Activated T-cell treated with anti-CD3 and anti-CD28 coated beads, Interleukin-2, amount 50 U/mL, for 72 hours (primary cell): ENCODE results near the gene MYO3B. TPM values are rescaled to one million over a fixed set of nuclear protein-coding genes. Genes with fewer than 3 reads are reported as not detected.

Experiments
- ATAC-seq, 2 donors: fragments of 150-1000 bp; cut with Tn5 transposase; replicated peaks in 1 of 2; 2 replicates each; pipeline ENCODE4 v1.10.0; 2021; ENCODE audit warnings: moderate library complexity in 2 of 2, mild to moderate bottlenecking in 1 of 2
- DNase-seq, 2 donors: peaks; one replicate each; pipeline ENCODE4 v3.0.0; 2021 to 2022; ENCODE audit warnings: mixed read lengths in 1 of 2
- H3K27ac Mint-ChIP-seq: one replicate; pipeline ENCODE4 v1.8.0; 2022; ENCODE audit warnings: mild to moderate bottlenecking, moderate library complexity, mixed read lengths
- H3K27me3 Mint-ChIP-seq: one replicate; pipeline ENCODE4 v1.8.0; 2022; ENCODE audit warnings: low read depth, mixed read lengths
- H3K36me3 Mint-ChIP-seq, 2 donors: one replicate each; pipeline ENCODE4 v1.8.0; 2022; ENCODE audit warnings: mixed read lengths in 2 of 2, mild to moderate bottlenecking in 1 of 2; ENCODE audit not compliant: insufficient read depth in 2 of 2
- H3K4me1 Mint-ChIP-seq: one replicate; pipeline ENCODE4 v1.8.0; 2022; ENCODE audit warnings: low read depth, mixed read lengths
- H3K4me3 Mint-ChIP-seq, 2 donors: one replicate each; pipeline ENCODE4 v1.8.0; 2022; ENCODE audit warnings: mild to moderate bottlenecking in 2 of 2, mixed read lengths in 2 of 2, moderate library complexity in 2 of 2
- H3K9me3 Mint-ChIP-seq, 2 donors: one replicate each; pipeline ENCODE4 v1.8.0; 2022; ENCODE audit warnings: mixed read lengths in 2 of 2
- total RNA-seq, 2 donors: library from RNA; stranded (reverse); gene quantifications; one replicate each; pipeline ENCODE4 v1.2.3, GENCODE V29; 2022

Gene MYO3B
- total RNA-seq, 2 donors from 2014 or later: 3.8 to 4.1 TPM

DNA sequence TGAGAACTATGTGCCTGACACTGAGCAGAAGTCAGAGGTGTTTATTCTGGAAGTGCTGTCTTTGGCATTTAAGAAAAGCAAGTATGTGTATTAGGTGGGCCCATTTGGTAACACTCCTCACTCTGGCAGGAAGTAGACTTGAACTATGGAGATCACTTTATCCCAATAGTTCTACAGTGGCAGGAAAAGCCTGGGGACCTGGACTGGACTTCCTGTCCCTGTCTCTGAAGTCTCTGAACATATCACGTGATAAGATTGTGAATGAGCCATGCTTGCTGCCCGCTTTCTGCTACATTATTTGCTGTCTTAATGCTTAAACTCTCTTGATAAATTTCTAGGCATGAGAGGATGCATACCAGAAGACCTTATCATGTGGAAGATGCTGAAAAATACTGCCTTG, 203.7 kb downstream of the MYO3B start:
- Mint-ChIP-seq H3K4me3 (no peak overlapping the region), H3K4me1 (no peaks in the 10 kb centered on the region), H3K9me3 (no peaks in the 10 kb centered on the region), H3K27ac (no peak overlapping the region), H3K36me3 (peaks cover 0 to 3% of the 10 kb centered on the region in 2 donors), H3K27me3 (peaks cover 13% of the 10 kb centered on the region)
- DNase-seq (no peak), ATAC-seq (no peak)

DNA sequence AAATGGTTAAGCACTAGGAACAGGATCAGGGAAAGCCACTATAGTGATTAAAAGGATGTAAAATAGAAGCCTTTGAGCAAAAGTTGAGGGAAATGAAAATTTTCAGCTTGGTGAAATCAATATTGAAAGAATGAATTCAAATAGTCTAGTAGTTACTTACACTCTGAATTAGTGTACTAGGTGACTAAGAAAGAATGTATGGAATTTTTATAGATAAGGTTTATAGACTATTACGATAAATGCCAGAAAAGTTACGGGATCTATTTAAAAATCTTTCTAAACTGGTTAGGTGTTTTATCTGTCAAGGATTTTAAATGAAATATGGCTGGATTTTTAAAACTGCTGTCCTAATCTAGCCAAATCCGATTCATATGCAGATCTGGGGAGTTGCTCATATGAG, 208.6 kb downstream of the MYO3B start:
- H3K36me3 Mint-ChIP-seq: peaks cover 0 to 3% of the 10 kb centered on the region in 2 donors
- H3K9me3 Mint-ChIP-seq: no peaks in the 10 kb centered on the region
- H3K27me3 Mint-ChIP-seq: peaks cover 7% of the 10 kb centered on the region
- H3K27ac Mint-ChIP-seq: no peak overlapping the region
- ATAC-seq: no peak
- no peak overlapping the region for H3K4me3 Mint-ChIP-seq
- H3K4me1 Mint-ChIP-seq: no peaks in the 10 kb centered on the region
- no peak for DNase-seq

GRCh38 chr2:170391018-170391417, 213.1 kb downstream of the MYO3B start:
- Mint-ChIP-seq H3K27me3 (peaks cover 22% of the 10 kb centered on the region), H3K4me3 (no peak overlapping the region), H3K4me1 (no peaks in the 10 kb centered on the region), H3K36me3 (no peaks in the 10 kb centered on the region), H3K27ac (no peak overlapping the region), H3K9me3 (no peaks in the 10 kb centered on the region)
- ATAC-seq (no peak), DNase-seq (no peak)

- Mint-ChIP-seq H3K4me3 (no peak overlapping the region), H3K9me3 (no peaks in the 10 kb centered on the region), H3K36me3 (no peaks in the 10 kb centered on the region), H3K4me1 (peaks cover 4% of the 10 kb centered on the region), H3K27me3 (peaks cover 24% of the 10 kb centered on the region), H3K27ac (no peak overlapping the region)
- no peak for ATAC-seq
- no peak for DNase-seq
These were observed 213.8 kb downstream of the MYO3B start for GRCh38 chr2:170391697-170392096.

- Mint-ChIP-seq H3K36me3 (no peaks in the 10 kb centered on the region), H3K4me3 (no peak overlapping the region), H3K27me3 (peaks cover 28% of the 10 kb centered on the region), H3K27ac (no peak overlapping the region), H3K9me3 (no peaks in the 10 kb centered on the region), H3K4me1 (peaks cover 16% of the 10 kb centered on the region)
- DNase-seq (no peak), ATAC-seq (no peak)
These were observed 216.0 kb downstream of the MYO3B start for GRCh38 chr2:170393861-170394498.

- no peak for DNase-seq
- no peak overlapping the region for H3K4me3 Mint-ChIP-seq
- peaks cover 16% of the 10 kb centered on the region for H3K4me1 Mint-ChIP-seq
- no peak overlapping the region for H3K27ac Mint-ChIP-seq
- no peaks in the 10 kb centered on the region for H3K36me3 Mint-ChIP-seq
- no peaks in the 10 kb centered on the region for H3K9me3 Mint-ChIP-seq
- ATAC-seq: no peak
- H3K27me3 Mint-ChIP-seq: peaks cover 28% of the 10 kb centered on the region
These were observed 216.9 kb downstream of the MYO3B start for GRCh38 chr2:170394641-170395387.

GRCh38 chr2:170396799-170397459, 219.0 kb downstream of the MYO3B start:
- no peak overlapping the region for H3K27ac Mint-ChIP-seq
- H3K4me1 Mint-ChIP-seq: peaks cover 16% of the 10 kb centered on the region
- no peak overlapping the region for H3K4me3 Mint-ChIP-seq
- peaks cover 28% of the 10 kb centered on the region for H3K27me3 Mint-ChIP-seq
- H3K9me3 Mint-ChIP-seq: no peaks in the 10 kb centered on the region
- DNase-seq (no peak), ATAC-seq (no peak)
- no peaks in the 10 kb centered on the region for H3K36me3 Mint-ChIP-seq

DNA sequence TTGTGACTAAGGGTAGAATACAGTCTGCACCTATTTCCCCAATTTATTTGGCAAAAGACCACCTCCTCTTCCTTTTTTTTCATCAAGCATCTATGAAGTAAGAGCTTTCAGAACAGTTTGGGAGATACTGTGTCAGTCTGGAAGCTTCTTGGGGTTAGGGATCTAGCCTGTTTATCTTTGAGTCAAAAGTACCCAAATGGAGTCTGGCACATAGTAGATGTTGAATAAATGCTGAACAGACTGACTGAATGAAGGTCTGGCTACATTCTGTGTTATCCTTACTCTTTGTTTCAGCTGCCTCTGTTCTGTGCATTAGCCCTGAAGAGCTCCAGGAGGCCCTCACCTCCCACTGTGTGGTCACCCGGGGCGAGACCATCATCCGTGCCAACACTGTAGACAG, 223.2 kb downstream of the MYO3B start:
- H3K27ac Mint-ChIP-seq: no peak overlapping the region
- H3K36me3 Mint-ChIP-seq: no peaks in the 10 kb centered on the region
- H3K4me3 Mint-ChIP-seq: no peak overlapping the region
- H3K4me1 Mint-ChIP-seq: peaks cover 23% of the 10 kb centered on the region
- H3K27me3 Mint-ChIP-seq: peaks cover 16% of the 10 kb centered on the region
- DNase-seq: no peak
- ATAC-seq: no peak
- no peaks in the 10 kb centered on the region for H3K9me3 Mint-ChIP-seq

GRCh38 chr2:170404846-170405245, 226.9 kb downstream of the MYO3B start:
- Mint-ChIP-seq H3K9me3 (no peaks in the 10 kb centered on the region), H3K27ac (no peak overlapping the region), H3K36me3 (no peaks in the 10 kb centered on the region), H3K27me3 (peaks cover 21% of the 10 kb centered on the region), H3K4me3 (no peak overlapping the region), H3K4me1 (peaks cover 15% of the 10 kb centered on the region)
- DNase-seq (no peak), ATAC-seq (no peak)

DNA sequence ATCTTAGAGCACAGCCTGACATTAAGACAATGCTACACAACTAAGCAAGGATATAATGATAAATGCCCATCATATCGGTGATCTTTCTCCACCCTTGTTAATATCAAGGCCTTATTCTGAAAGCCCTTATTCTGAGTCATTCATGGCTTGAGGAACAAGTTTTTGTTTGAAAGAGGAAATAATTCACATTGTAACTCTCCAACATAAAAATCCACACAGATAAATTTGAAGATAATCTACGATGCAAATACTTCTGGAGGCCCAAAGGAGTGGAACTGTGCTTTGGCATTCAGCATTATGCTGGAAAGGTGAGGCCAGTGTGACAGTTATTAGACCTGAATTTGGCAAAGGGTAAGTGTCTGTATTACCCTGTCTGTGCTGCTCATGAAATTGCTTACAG, 227.4 kb downstream of the MYO3B start:
- no peaks in the 10 kb centered on the region for H3K36me3 Mint-ChIP-seq
- no peak overlapping the region for H3K4me3 Mint-ChIP-seq
- no peaks in the 10 kb centered on the region for H3K9me3 Mint-ChIP-seq
- no peak overlapping the region for H3K27ac Mint-ChIP-seq
- DNase-seq (no peak), ATAC-seq (no peak)
- H3K4me1 Mint-ChIP-seq: peaks cover 15% of the 10 kb centered on the region
- peaks cover 21% of the 10 kb centered on the region for H3K27me3 Mint-ChIP-seq

- DNase-seq (no peak), ATAC-seq (peak in 1 of 2 donors; percentile 36)
These were observed 230.7 kb downstream of the MYO3B start for GRCh38 chr2:170408461-170409163.

GRCh38 chr2:170409164-170409535, 231.2 kb downstream of the MYO3B start:
- Mint-ChIP-seq H3K4me3 (peak overlapping the region; percentile 54 to 67), H3K27me3 (peaks cover 28% of the 10 kb centered on the region), H3K4me1 (peaks cover 18% of the 10 kb centered on the region), H3K36me3 (no peaks in the 10 kb centered on the region), H3K27ac (peak overlapping the region; percentile 44), H3K9me3 (no peaks in the 10 kb centered on the region)
- ATAC-seq: peak; percentile 64 to 69
- peak; percentile 75 to 79 for DNase-seq

More at GRCh38 chr2:170408461-170409163, 230.7 kb downstream of the MYO3B start:
- Mint-ChIP-seq H3K27ac (peak overlapping the region; percentile 44), H3K36me3 (no peaks in the 10 kb centered on the region), H3K27me3 (peaks cover 28% of the 10 kb centered on the region), H3K4me3 (peak overlapping the region; percentile 54 to 67), H3K9me3 (no peaks in the 10 kb centered on the region), H3K4me1 (peaks cover 18% of the 10 kb centered on the region)

DNA sequence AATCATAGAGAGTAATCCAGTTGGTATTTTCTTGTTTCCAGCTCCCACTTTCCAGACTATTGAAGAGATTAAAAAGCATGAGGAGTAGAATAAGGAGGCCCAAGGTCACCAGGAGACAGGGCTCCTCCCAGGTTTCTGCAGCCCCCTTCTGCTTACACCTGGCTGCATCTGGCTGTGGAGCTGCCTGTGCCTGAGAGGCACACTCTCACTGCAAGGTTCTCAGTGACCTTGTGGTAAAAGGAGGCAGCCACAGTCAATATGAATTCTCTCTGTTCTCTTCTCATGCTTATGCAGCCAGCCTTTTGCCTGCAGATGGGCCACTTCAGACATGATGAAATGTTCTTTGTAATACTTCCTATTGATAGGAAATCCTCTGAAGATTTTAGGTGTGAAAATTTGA, 233.7 kb downstream of the MYO3B start:
- H3K36me3 Mint-ChIP-seq: peaks cover 0 to 6% of the 10 kb centered on the region in 2 donors
- no peaks in the 10 kb centered on the region for H3K9me3 Mint-ChIP-seq
- H3K4me3 Mint-ChIP-seq: no peak overlapping the region
- peaks cover 11% of the 10 kb centered on the region for H3K4me1 Mint-ChIP-seq
- DNase-seq: no peak
- no peak overlapping the region for H3K27ac Mint-ChIP-seq
- no peak for ATAC-seq
- H3K27me3 Mint-ChIP-seq: peaks cover 24% of the 10 kb centered on the region
